Measurements from ENCODE around the gene RUFY4.
"Not testable (repeated sequence)": the region's sequence is repeated elsewhere in the genome, so short reads cannot be mapped to it uniquely, and the experiment has no call there.

The RUFY4 gene

GRCh38 chr2:218086478-218086877, 17.4 kb downstream of the RUFY4 start:
- DNase-seq (ENCODE audit: low spot score), result no peak

GRCh38 chr2:218089259-218089658, 20.2 kb downstream of the RUFY4 start:
- DNase-seq (ENCODE audit: low spot score), result no peak

GRCh38 chr2:218091746-218092145, 22.7 kb downstream of the RUFY4 start:
- no peak for DNase-seq (ENCODE audit: low spot score)

- DNase-seq (ENCODE audit: low spot score), result no peak
Observed at GRCh38 chr2:218093879-218094278, 24.8 kb downstream of the RUFY4 start.

- no peak for DNase-seq (ENCODE audit: low spot score)
Observed at GRCh38 chr2:218095853-218096252, 26.8 kb downstream of the RUFY4 start.

GRCh38 chr2:218097975-218098374, 28.9 kb downstream of the RUFY4 start:
- DNase-seq (ENCODE audit: low spot score), result no peak

- not testable (repeated sequence) for DNase-seq (ENCODE audit: low spot score)
Observed at GRCh38 chr2:218108834-218109233, 39.8 kb downstream of the RUFY4 start.

- DNase-seq (ENCODE audit: low spot score), result not testable (repeated sequence)
Observed at GRCh38 chr2:218121789-218122188, 52.7 kb downstream of the RUFY4 start.

GRCh38 chr2:218122286-218122685, 53.2 kb downstream of the RUFY4 start:
- DNase-seq (ENCODE audit: low spot score), result not testable (repeated sequence)

GRCh38 chr2:218123986-218124385, 54.9 kb downstream of the RUFY4 start:
- no peak for DNase-seq (ENCODE audit: low spot score)

GRCh38 chr2:218125095-218125494, 56.0 kb downstream of the RUFY4 start:
- DNase-seq (ENCODE audit: low spot score), result no peak

GRCh38 chr2:218125626-218126080, 56.6 kb downstream of the RUFY4 start, which contains the start of gene CXCR2:
Gene CXCR2, plus strand, starts transcription at chr2:218126028. Its CDS starts 8,774 bp downstream, at chr2:218134802.
- no peak for DNase-seq (ENCODE audit: low spot score)

- no peak for DNase-seq (ENCODE audit: low spot score)
Observed at GRCh38 chr2:218127929-218128455, 58.9 kb downstream of the RUFY4 start.

GRCh38 chr2:218128781-218129457, 59.9 kb downstream of the RUFY4 start:
- no peak for DNase-seq (ENCODE audit: low spot score)

GRCh38 chr2:218129458-218130135, 60.5 kb downstream of the RUFY4 start:
- no peak for DNase-seq (ENCODE audit: low spot score)

GRCh38 chr2:218130377-218130776, 61.3 kb downstream of the RUFY4 start:
- DNase-seq (ENCODE audit: low spot score), result no peak

- DNase-seq (ENCODE audit: low spot score), result no peak
Observed at GRCh38 chr2:218130822-218131221, 61.8 kb downstream of the RUFY4 start.

GRCh38 chr2:218137514-218137913, 68.5 kb downstream of the RUFY4 start:
- DNase-seq (ENCODE audit: low spot score), result no peak

- no peak for DNase-seq (ENCODE audit: low spot score)
Observed at GRCh38 chr2:218138047-218138446, 69.0 kb downstream of the RUFY4 start.

Data from hematopoietic multipotent progenitor cell treated with erythropoietin and hydrocortisone succinate and interleukin-3 and kit ligand, for 17 days (in vitro differentiated cells).